Tibial artery (tissue), 4 donors: ENCODE measurements around the gene DNAI4.

Source experiments
- DNase-seq, 2 donors: peaks; one replicate each; pipeline ENCODE4 v3.0.0-alpha.2; 2019
- H3K27ac ChIP-seq, 2 donors: fragments of 200-600 bp; sonication (generic) in 1 of 2; 1 replicate in 1 of 2; 2 replicates in 1 of 2; pipeline ENCODE4 v1.5.1; 2018 to 2019; ENCODE audit warnings: mild to moderate bottlenecking in 1 of 2
- H3K27me3 ChIP-seq, 2 donors: fragments of 200-600 bp; sonication (generic) in 1 of 2; one replicate each; pipeline versions ENCODE4 v1.5.1 to v1.6.0; 2016 to 2019
- H3K36me3 ChIP-seq, 3 donors: fragments of 200-600 bp; sonication (generic) in 2 of 3; one replicate each; pipeline ENCODE4 v1.5.1; 2016 to 2019; ENCODE audit warnings: mild to moderate bottlenecking in 2 of 3
- H3K4me1 ChIP-seq, 4 donors: fragments of 200-600 bp; sonication (generic) in 2 of 4; 1 replicate in 3 of 4; 2 replicates in 1 of 4; pipeline ENCODE4 v1.5.1; 2016 to 2019
- H3K4me3 ChIP-seq, 2 donors: fragments of 200-600 bp; sonication (generic) in 1 of 2; 1 replicate in 1 of 2; 2 replicates in 1 of 2; pipeline ENCODE4 v1.5.1; 2018 to 2019; ENCODE audit warnings: mild to moderate bottlenecking in 2 of 2
- H3K9me3 ChIP-seq, 3 donors: fragments of 200-600 bp; sonication (generic) in 1 of 3; one replicate each; pipeline ENCODE4 v1.5.1; 2016 to 2019
- CTCF ChIP-seq, 2 experiments: fragments of 200-600 bp in 1 of 2; fragments of 450-650 bp in 1 of 2; IDR thresholded peaks; one replicate each; pipeline ENCODE4 v1.5.1; 2017 to 2019; ENCODE audit warnings: antibody characterized with exemption in 2 of 2, mild to moderate bottlenecking in 1 of 2, moderate library complexity in 1 of 2
- intact Hi-C: fragments of 100-400 bp; cut with DNase I; formaldehyde crosslinking; loops from one replicate; pipeline ENCODE4 v1.15.0; 2023; ENCODE audit warnings: low total_unique reads

Gene DNAI4

DNA sequence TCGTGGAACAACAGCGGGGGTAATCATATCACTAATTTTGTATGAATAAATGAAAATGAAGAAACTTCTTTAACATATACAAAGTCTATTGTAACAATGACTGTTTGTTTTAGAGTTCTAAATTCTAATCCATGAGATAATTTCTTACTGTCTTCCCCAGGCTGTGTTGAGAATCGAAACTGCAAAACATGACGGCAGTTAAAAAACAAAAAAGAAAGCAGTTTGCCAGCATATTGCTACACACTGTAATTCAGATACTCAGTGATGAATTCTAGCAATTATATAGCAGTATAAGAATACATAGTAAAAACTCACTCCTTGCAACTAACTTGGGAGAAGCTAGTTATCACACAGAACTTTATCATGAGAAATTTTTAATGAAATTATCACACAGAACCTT lies 145.7 kb downstream of the DNAI4 start:
- Histone ChIP-seq H3K4me1 (no peaks in the 10 kb centered on the region), H3K27ac (no peak overlapping the region), H3K27me3 (no peaks in the 10 kb centered on the region), H3K9me3 (peaks cover 0 to 6% (median 0%) of the 10 kb centered on the region in 3 donors), H3K36me3 (no peaks in the 10 kb centered on the region), H3K4me3 (no peak overlapping the region)
- intact Hi-C loops: no loop called here
- TF ChIP-seq CTCF (IDR thresholded peaks at IDR 0.05): no peak
- no peak for DNase-seq

GRCh38 chr1:66778266-66778665 lies 146.4 kb downstream of the DNAI4 start:
- Histone ChIP-seq H3K27ac (no peak overlapping the region), H3K4me3 (no peak overlapping the region), H3K4me1 (no peaks in the 10 kb centered on the region), H3K36me3 (no peaks in the 10 kb centered on the region), H3K9me3 (peaks cover 0 to 6% (median 0%) of the 10 kb centered on the region in 3 donors), H3K27me3 (no peaks in the 10 kb centered on the region)
- no peak for DNase-seq
- intact Hi-C loops: no loop called here
- TF ChIP-seq CTCF (IDR thresholded peaks at IDR 0.05): no peak

- DNase-seq: no peak
- Histone ChIP-seq H3K27ac (no peak overlapping the region), H3K4me1 (no peaks in the 10 kb centered on the region), H3K9me3 (peaks cover 0 to 6% (median 0%) of the 10 kb centered on the region in 3 donors), H3K27me3 (no peaks in the 10 kb centered on the region), H3K36me3 (no peaks in the 10 kb centered on the region), H3K4me3 (no peak overlapping the region)
- intact Hi-C loops: no loop called here
- no peak for TF ChIP-seq CTCF (IDR thresholded peaks at IDR 0.05)
Observed at GRCh38 chr1:66777831-66778230, 146.8 kb downstream of the DNAI4 start.

DNA sequence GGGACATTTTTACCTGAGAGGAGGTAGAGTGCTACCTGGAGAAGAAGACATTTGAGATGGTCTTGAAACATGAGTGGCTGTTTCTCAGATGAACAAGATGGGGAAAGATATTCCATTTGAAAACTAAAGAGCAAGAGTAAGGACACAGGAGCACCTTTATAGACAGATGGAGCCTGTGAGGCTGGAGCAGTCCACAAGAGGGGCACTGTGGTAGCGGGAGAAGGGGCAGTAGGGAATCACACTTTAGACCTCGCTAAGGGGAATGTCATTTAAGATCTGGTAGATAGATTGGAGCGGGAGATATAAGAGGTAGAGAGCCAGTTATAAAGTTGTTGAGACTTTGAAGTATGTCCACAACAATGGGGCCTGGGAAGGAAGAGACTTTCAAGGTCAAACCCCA lies 149.0 kb downstream of the DNAI4 start:
- intact Hi-C loops: no loop called here
- Histone ChIP-seq H3K36me3 (no peaks in the 10 kb centered on the region), H3K9me3 (peaks cover 0 to 6% (median 0%) of the 10 kb centered on the region in 3 donors), H3K27ac (no peak overlapping the region), H3K27me3 (no peaks in the 10 kb centered on the region), H3K4me3 (no peak overlapping the region), H3K4me1 (no peaks in the 10 kb centered on the region)
- TF ChIP-seq CTCF (IDR thresholded peaks at IDR 0.05): no peak
- DNase-seq: no peak

GRCh38 chr1:66774438-66774837 lies 150.2 kb downstream of the DNAI4 start:
- TF ChIP-seq CTCF (IDR thresholded peaks at IDR 0.05): no peak
- Histone ChIP-seq H3K4me3 (no peak overlapping the region), H3K27ac (no peak overlapping the region), H3K9me3 (no peaks in the 10 kb centered on the region), H3K27me3 (no peaks in the 10 kb centered on the region), H3K4me1 (no peaks in the 10 kb centered on the region), H3K36me3 (no peaks in the 10 kb centered on the region)
- no peak for DNase-seq
- intact Hi-C loops: no loop called here

GRCh38 chr1:66773227-66773626 lies 151.4 kb downstream of the DNAI4 start:
- Histone ChIP-seq H3K9me3 (no peaks in the 10 kb centered on the region), H3K36me3 (no peaks in the 10 kb centered on the region), H3K27me3 (no peaks in the 10 kb centered on the region), H3K4me3 (no peak overlapping the region), H3K4me1 (no peaks in the 10 kb centered on the region), H3K27ac (no peak overlapping the region)
- no peak for DNase-seq
- intact Hi-C loops: no loop called here
- no peak for TF ChIP-seq CTCF (IDR thresholded peaks at IDR 0.05)
